K562 (cell line): ENCODE measurements around the gene UBA7. TPM values are rescaled to one million over a fixed set of nuclear protein-coding genes. Genes with fewer than 3 reads are reported as not detected.

Source experiments
- ATF2 ChIP-seq: sonication (generic); formaldehyde crosslinking; IDR thresholded peaks from 2 replicates; pipeline ENCODE4 v1.8.1; 2022; ENCODE audit warnings: missing genetic modification reagents
- HEY1 ChIP-seq: fragments of 250-450 bp; sonication (Bioruptor Pico); IDR thresholded peaks from 2 replicates; pipeline ENCODE4 v1.5.0; 2020; ENCODE audit warnings: mild to moderate bottlenecking, moderate library complexity, borderline replicate concordance
- RCOR1 ChIP-seq, 2 experiments: IDR thresholded peaks; 2 replicates each; pipeline ENCODE4 v1.6.1; 2012; ENCODE audit warnings: low read depth in 2 of 2, low read length in 2 of 2, borderline replicate concordance in 1 of 2, improper control_type of control experiment in 1 of 2
- TSC22D4 ChIP-seq: fragments of 450-650 bp; IDR thresholded peaks from 2 replicates; pipeline ENCODE4 v1.6.1; 2016; ENCODE audit warnings: missing genetic modification characterization, missing biosample characterization, control low read depth
- ZBTB11 ChIP-seq, 3 experiments: fragments of 200-800 bp in 1 of 3; fragments of 250-450 bp in 1 of 3; fragments of 450-650 bp in 1 of 3; sonication (Bioruptor Pico) in 1 of 3; sonication (Bioruptor generic) in 1 of 3; formaldehyde crosslinking in 1 of 3; IDR thresholded peaks; 2 replicates each; pipeline versions ENCODE4 v1.6.1 to v1.8.0; 2016 to 2022; ENCODE audit warnings: mild to moderate bottlenecking in 2 of 3, missing genetic modification characterization in 2 of 3, missing compliant biosample characterization in 1 of 3, moderate library complexity in 1 of 3
- ZHX1 ChIP-seq: fragments of 150-350 bp; conservative IDR thresholded peaks from 2 replicates; pipeline ENCODE4 v1.6.1; 2014; ENCODE audit warnings: low read length
- ZNF24 ChIP-seq: fragments of 450-650 bp; IDR thresholded peaks from 2 replicates; pipeline ENCODE4 v1.6.1; 2016
- polyA plus RNA-seq, 8 experiments: library from polyadenylated mRNA; depleted of rRNA in 4 of 8; stranded (reverse) in 5 of 8; unstranded in 3 of 8; fragments of >200 nt; fragmentation: Nextera tagmentation in 2 of 8; fragmentation: Illumina TruSeq in 1 of 8; extraction: Ambion mirVana in 2 of 8; extraction: Trizol in 1 of 8; gene quantifications; 2 replicates each; pipeline versions ENCODE4 v1.2.1 to v1.2.3, GENCODE V29; 2011 to 2014; ENCODE audit warnings: inconsistent platforms in 1 of 8, missing spikeins in 1 of 8
- total RNA-seq, 7 experiments: library from RNA; depleted of rRNA in 6 of 7; stranded (reverse); fragments of >200 nt in 6 of 7; fragmentation: Illumina TruSeq in 2 of 7; extraction: Trizol in 2 of 7; gene quantifications; 2 replicates each; pipeline versions ENCODE4 v1.2.1 to v1.2.3, GENCODE V29; 2011 to 2021; ENCODE audit warnings: low replicate concordance in 1 of 7
- TF ChIP-seq, protein P1 (sequence below), 2 experiments: fragments of 450-650 bp; IDR thresholded peaks; 2 replicates each; pipeline ENCODE4 v1.6.1; 2016; ENCODE audit warnings: mild to moderate bottlenecking in 2 of 2, borderline replicate concordance in 1 of 2, low read depth in 1 of 2, moderate library complexity in 1 of 2

Gene UBA7
- total and polyA plus RNA-seq, 9 of the 15 experiments (the other 6 are each of a cell fraction or from before 2014, with no cell fraction given) = 0.17 to 3.3 (median 2.0) TPM

- TF ChIP-seq, protein P1, sequence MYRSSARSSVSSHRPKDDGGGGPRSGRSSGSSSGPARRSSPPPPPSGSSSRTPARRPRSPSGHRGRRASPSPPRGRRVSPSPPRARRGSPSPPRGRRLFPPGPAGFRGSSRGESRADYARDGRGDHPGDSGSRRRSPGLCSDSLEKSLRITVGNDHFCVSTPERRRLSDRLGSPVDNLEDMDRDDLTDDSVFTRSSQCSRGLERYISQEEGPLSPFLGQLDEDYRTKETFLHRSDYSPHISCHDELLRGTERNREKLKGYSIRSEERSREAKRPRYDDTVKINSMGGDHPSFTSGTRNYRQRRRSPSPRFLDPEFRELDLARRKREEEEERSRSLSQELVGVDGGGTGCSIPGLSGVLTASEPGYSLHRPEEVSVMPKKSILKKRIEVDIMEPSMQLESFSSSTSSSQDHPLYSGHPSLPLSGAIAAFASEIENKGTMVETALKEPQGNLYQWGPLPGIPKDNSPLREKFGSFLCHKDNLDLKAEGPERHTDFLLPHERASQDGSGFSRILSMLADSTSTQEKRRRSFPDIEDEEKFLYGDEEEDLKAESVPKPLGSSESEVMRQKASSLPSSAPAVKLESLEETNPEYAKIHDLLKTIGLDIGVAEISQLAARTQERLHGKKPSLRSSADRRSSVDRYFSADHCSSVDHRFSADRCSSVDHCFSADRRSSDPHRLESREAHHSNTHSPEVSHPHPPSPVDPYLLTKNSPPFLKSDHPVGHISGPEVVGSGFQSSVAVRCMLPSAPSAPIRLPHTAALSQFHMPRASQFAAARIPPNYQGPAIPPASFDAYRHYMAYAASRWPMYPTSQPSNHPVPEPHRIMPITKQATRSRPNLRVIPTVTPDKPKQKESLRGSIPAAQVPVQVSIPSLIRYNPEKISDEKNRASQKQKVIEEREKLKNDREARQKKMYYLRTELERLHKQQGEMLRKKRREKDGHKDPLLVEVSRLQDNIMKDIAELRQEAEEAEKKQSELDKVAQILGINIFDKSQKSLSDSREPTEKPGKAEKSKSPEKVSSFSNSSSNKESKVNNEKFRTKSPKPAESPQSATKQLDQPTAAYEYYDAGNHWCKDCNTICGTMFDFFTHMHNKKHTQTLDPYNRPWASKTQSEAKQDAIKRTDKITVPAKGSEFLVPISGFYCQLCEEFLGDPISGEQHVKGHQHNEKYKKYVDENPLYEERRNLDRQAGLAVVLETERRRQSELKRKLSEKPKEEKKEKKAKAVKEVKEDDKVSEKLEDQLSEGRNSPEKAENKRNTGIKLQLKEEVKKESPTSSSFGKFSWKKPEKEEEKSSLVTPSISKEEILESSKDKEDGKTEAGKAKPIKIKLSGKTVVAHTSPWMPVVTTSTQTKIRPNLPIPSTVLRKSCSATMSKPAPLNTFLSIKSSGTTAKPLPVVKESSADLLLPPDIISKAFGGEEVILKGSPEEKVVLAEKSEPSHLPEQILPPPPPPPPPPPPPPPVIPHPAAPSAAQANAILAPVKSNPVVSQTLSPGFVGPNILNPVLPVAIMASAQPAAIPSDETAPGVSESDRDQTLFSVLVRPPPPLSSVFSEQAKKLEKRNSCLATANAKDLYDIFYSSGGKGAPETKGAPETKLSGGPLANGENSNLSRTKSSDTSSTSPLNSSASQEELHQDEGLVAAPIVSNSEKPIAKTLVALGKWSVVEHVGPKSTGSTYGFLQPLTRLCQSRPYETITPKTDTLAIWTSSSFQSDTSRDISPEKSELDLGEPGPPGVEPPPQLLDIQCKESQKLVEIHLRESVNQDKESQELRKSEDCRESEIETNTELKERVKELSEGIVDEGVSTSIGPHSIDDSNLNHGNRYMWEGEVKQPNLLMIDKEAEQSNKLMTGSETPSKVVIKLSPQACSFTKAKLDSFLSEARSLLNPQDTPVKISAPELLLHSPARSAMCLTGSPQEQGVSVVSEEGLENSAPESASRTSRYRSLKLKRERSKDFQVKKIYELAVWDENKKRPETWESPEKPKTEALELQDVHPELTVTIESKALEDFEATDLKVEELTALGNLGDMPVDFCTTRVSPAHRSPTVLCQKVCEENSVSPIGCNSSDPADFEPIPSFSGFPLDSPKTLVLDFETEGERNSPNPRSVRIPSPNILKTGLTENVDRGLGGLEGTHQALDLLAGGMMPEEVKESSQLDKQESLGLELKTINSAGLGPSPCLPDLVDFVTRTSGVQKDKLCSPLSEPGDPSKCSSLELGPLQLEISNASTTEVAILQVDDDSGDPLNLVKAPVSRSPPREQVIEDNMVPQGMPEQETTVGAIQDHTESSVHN (IDR thresholded peaks at IDR 0.05; ENCODE audit: borderline replicate concordance in 1 of 2, low read depth in 1 of 2) = no peak
- TF ChIP-seq TSC22D4 (tag) = no peak
- TF ChIP-seq ZNF24 = no peak
- TF ChIP-seq ZBTB11 (CRISPR knock-in tag; IDR thresholded peaks at IDR 0.05) = peak in 1 of 3 experiments; percentile 80; a peak in 2 of 6 replicates
- TF ChIP-seq RCOR1 (IDR thresholded peaks at IDR 0.05; ENCODE audit: borderline replicate concordance in 1 of 2, low read depth in 2 of 2, low read length in 2 of 2) = no peak
- TF ChIP-seq HEY1 (CRISPR knock-in tag) = no peak
- no peak for TF ChIP-seq ATF2
- TF ChIP-seq ZHX1 = no peak
Observed at GRCh38 chr3:49856181-49857005, 42.6 kb upstream of the UBA7 start, which contains the start of gene TRAIP (continued).
